Transverse colon (tissue), 4 donors: Measurements from ENCODE around the gene RALGPS1. TPM values are rescaled to one million over a fixed set of nuclear protein-coding genes. Genes with fewer than 3 reads are reported as not detected.

ENCODE experiments used
- DNase-seq: peaks from one replicate; pipeline ENCODE4 v3.0.0-alpha.2; 2019
- H3K27ac ChIP-seq, 4 donors: fragments of 200-600 bp; sonication (generic); 2 replicates each; pipeline ENCODE4 v1.5.1; 2016 to 2018; ENCODE audit warnings: inconsistent platforms in 4 of 4
- H3K27me3 ChIP-seq: fragments of 200-600 bp; sonication (generic); 2 replicates; pipeline ENCODE4 v1.5.1; 2017; ENCODE audit warnings: inconsistent platforms
- H3K36me3 ChIP-seq, 4 donors: fragments of 200-600 bp; sonication (generic); 2 replicates each; pipeline ENCODE4 v1.5.1; 2017 to 2019; ENCODE audit warnings: inconsistent platforms in 4 of 4
- H3K4me1 ChIP-seq, 4 donors: fragments of 200-600 bp; sonication (generic); 2 replicates each; pipeline ENCODE4 v1.5.1; 2017 to 2020; ENCODE audit warnings: inconsistent platforms in 4 of 4
- H3K4me3 ChIP-seq, 4 donors: fragments of 200-600 bp; sonication (generic); 1 replicate in 1 of 4; 2 replicates in 3 of 4; pipeline versions ENCODE4 v1.5.1 to v1.6.1; 2017 to 2019; ENCODE audit warnings: inconsistent platforms in 4 of 4
- H3K9me3 ChIP-seq, 2 donors: fragments of 200-600 bp; sonication (generic); 2 replicates each; pipeline ENCODE4 v1.5.1; 2017 to 2019; ENCODE audit warnings: inconsistent platforms in 2 of 2
- EP300 ChIP-seq: sonication (generic); formaldehyde crosslinking; IDR thresholded peaks from one replicate; pipeline ENCODE4 v1.6.1; 2017; ENCODE audit warnings: antibody characterized with exemption, low read depth
- POLR2A ChIP-seq: fragments of 450-650 bp; IDR thresholded peaks from one replicate; pipeline ENCODE4 v1.6.1; 2016; ENCODE audit warnings: antibody characterized with exemption, mild to moderate bottlenecking, moderate library complexity
- POLR2AphosphoS5 ChIP-seq, 3 donors: sonication (generic); formaldehyde crosslinking; IDR thresholded peaks; one replicate each; pipeline ENCODE4 v1.6.1; 2016; ENCODE audit warnings: antibody characterized with exemption in 3 of 3
- WGBS, 2 donors: methylation state at CpG; one replicate each; pipeline ENCODE4 v1.1.5; 2018; ENCODE audit warnings: low coverage in 1 of 2; 5-methylcytosine and 5-hydroxymethylcytosine counted together
- in situ Hi-C, 4 donors: fragments of 200-750 bp; cut with MboI; loops; one replicate each; pipeline versions ENCODE4 v1.15.0 to v1.15.1; 2017; ENCODE audit warnings: low sequenced_read_pairs in 3 of 4, low pct_ligation_motif_present in 1 of 4, low pct_unique_long_range_greater_than_20kb in 1 of 4
- intact Hi-C: fragments of 100-400 bp; cut with DNase I; formaldehyde crosslinking; loops from one replicate; pipeline ENCODE4 v1.15.1; 2023; ENCODE audit warnings: low total_unique reads
- total RNA-seq, 4 donors: library from RNA; depleted of rRNA; stranded (reverse); fragments of >200 nt; gene quantifications; one replicate each; pipeline ENCODE4 v1.1.0, GENCODE V29; 2016
- TF ChIP-seq, protein P1 (sequence below), 5 experiments: fragments of 200-600 bp in 3 of 5; fragments of 450-650 bp in 2 of 5; sonication (generic) in 3 of 5; IDR thresholded peaks; 1 replicate in 2 of 5; 2 replicates in 3 of 5; pipeline ENCODE4 v1.5.1; 2016 to 2017; ENCODE audit warnings: antibody characterized with exemption in 5 of 5, inconsistent platforms in 3 of 5, mild to moderate bottlenecking in 2 of 5, moderate library complexity in 1 of 5

The RALGPS1 gene
- total RNA-seq, 4 donors from 2014 or later = 46.0 to 119 (median 87.6) TPM

DNA sequence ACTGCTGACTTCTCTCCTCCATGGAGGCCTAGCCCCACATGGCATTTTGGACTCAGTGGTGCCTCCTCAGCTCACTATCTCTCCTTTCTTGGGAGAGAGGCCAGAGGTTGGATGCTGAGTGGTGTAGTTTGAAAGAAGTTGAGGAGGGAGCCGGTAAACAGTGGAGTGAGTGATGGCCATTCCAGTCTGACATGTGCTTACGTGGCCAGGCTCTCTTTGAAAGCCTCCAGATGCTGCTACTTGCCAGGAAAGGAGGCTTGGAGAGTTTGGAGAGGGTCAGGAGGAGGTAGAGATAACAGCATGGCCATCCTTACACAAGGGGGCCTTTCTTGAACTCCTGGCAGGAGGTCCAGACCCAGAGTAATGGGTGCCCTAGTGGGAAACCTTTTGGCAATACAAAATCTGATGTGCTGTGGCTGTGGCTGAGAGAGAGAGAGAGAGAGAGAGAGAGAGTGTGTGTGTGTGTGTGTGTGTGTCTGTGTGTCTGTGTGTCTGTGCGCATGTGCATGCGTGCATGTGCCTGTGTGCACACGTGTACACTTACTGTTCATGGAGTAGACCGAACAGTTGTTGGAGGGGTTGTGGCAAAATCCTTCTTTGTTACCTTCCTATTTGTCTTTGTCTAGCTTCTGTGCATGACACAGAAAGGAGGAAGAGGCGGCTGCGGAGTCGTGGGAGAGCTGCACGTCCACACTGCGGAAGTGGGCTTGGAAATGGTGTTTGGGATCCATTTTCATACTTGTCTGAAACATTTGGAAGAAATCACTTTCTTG is 37.8 kb downstream of the RALGPS1 start:
- no peaks in the 10 kb centered on the region for H3K27me3 ChIP-seq
- 69 to 79% methylated on average over 4 to 11 of the region's 11 CpGs for WGBS, 2 donors
- no peaks in the 10 kb centered on the region for H3K9me3 ChIP-seq
- peak overlapping the region in 2 of 4 donors; percentile 26 to 70 for H3K27ac ChIP-seq
- no peaks in the 10 kb centered on the region for H3K36me3 ChIP-seq
- intact Hi-C loops = no loop called here
- in situ Hi-C loops = no loop called here
- no peak overlapping the region for H3K4me3 ChIP-seq
- peaks cover 0 to 1% (median 0%) of the 10 kb centered on the region in 4 donors for H3K4me1 ChIP-seq
- TF ChIP-seq POLR2AphosphoS5 (IDR thresholded peaks at IDR 0.05) = peak in 2 of 3 donors; percentile 14 to 25
- TF ChIP-seq, protein P1, sequence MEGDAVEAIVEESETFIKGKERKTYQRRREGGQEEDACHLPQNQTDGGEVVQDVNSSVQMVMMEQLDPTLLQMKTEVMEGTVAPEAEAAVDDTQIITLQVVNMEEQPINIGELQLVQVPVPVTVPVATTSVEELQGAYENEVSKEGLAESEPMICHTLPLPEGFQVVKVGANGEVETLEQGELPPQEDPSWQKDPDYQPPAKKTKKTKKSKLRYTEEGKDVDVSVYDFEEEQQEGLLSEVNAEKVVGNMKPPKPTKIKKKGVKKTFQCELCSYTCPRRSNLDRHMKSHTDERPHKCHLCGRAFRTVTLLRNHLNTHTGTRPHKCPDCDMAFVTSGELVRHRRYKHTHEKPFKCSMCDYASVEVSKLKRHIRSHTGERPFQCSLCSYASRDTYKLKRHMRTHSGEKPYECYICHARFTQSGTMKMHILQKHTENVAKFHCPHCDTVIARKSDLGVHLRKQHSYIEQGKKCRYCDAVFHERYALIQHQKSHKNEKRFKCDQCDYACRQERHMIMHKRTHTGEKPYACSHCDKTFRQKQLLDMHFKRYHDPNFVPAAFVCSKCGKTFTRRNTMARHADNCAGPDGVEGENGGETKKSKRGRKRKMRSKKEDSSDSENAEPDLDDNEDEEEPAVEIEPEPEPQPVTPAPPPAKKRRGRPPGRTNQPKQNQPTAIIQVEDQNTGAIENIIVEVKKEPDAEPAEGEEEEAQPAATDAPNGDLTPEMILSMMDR (IDR thresholded peaks at IDR 0.05) = no peak
- no peak for DNase-seq

DNA sequence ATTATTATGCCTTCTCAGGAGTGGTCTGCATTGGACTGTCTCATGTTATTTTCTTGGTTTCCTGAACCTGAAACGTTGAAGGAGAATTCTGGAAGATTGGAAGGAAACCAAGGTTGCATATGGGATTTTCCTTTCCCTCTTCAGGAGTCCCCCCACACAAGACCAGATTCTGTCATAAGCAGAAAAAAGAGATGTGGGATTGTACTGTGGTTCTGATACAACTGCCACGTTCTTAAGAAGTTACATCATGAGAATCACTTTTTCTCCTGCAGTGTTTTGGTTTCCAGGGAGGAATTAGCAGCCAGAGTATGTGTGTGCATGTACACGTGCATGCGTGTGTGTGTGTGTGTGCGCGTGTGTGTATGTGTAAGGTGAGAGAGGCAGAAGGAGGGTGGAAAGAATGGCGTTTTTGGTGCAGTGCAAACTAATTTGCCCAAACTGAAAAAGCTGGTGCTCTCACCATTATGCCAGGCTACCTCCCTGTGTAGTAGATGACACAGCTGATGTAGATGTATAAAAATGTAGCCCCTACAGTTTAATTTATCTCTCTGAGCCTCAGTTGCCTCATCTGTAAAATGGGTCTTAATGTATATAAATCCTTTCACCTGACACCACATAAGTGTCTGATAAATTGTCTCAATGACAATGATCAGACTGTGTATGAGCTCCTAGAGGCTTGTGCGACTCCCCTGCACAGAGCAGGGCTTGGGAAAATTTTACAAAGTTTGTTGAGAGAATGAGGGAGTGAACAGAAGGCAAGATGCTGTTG is 38.6 kb downstream of the RALGPS1 start:
- intact Hi-C loops (no loop called here), in situ Hi-C loops (no loop called here)
- 73 to 83% methylated on average over 6 to 8 of the region's 8 CpGs for WGBS, 2 donors
- Histone ChIP-seq H3K9me3 (no peaks in the 10 kb centered on the region), H3K27ac (peak overlapping the region in 2 of 4 donors; percentile 9 to 70), H3K4me1 (peaks cover 0 to 5% (median 2%) of the 10 kb centered on the region in 4 donors), H3K36me3 (no peaks in the 10 kb centered on the region), H3K27me3 (no peaks in the 10 kb centered on the region), H3K4me3 (no peak overlapping the region)
- no peak for DNase-seq
- TF ChIP-seq, protein P1 (IDR thresholded peaks at IDR 0.05) = no peak
- TF ChIP-seq POLR2A (no peak), EP300 (no peak), POLR2AphosphoS5 (IDR thresholded peaks at IDR 0.05) (no peak)

DNA sequence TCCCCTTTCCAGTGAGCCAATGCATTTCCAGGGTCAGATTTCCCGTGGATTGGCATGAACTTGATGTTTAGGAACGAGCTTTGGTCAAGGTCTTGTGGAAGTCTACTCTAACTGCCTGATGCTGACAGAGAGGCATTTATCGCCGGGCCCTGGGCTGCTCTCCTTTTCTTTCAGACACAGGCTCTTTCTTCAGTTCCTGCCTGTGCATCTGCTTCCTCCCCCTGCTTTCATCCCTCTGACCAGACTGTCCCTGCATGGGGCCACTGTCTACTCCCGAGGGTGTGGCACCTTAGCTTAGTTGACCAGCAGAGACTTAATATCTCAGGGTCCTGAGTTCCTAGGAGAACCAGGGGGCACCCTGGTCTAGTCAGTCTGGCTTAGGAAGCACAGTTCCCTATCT is 41.2 kb downstream of the RALGPS1 start:
- in situ Hi-C loops (no loop called here), intact Hi-C loops (no loop called here)
- H3K36me3 ChIP-seq = no peaks in the 10 kb centered on the region
- H3K9me3 ChIP-seq = no peaks in the 10 kb centered on the region
- peaks cover 0 to 12% (median 7%) of the 10 kb centered on the region in 4 donors for H3K4me1 ChIP-seq
- no peak for DNase-seq
- H3K4me3 ChIP-seq = no peak overlapping the region
- 86% methylated on average over 5 of the region's 5 CpGs; no CpG with 5 or more reads in 1 of the 2 donors for WGBS, 2 donors
- no peaks in the 10 kb centered on the region for H3K27me3 ChIP-seq
- no peak for TF ChIP-seq POLR2A
- no peak for TF ChIP-seq POLR2AphosphoS5 (IDR thresholded peaks at IDR 0.05)
- no peak for TF ChIP-seq EP300
- no peak overlapping the region for H3K27ac ChIP-seq

DNA sequence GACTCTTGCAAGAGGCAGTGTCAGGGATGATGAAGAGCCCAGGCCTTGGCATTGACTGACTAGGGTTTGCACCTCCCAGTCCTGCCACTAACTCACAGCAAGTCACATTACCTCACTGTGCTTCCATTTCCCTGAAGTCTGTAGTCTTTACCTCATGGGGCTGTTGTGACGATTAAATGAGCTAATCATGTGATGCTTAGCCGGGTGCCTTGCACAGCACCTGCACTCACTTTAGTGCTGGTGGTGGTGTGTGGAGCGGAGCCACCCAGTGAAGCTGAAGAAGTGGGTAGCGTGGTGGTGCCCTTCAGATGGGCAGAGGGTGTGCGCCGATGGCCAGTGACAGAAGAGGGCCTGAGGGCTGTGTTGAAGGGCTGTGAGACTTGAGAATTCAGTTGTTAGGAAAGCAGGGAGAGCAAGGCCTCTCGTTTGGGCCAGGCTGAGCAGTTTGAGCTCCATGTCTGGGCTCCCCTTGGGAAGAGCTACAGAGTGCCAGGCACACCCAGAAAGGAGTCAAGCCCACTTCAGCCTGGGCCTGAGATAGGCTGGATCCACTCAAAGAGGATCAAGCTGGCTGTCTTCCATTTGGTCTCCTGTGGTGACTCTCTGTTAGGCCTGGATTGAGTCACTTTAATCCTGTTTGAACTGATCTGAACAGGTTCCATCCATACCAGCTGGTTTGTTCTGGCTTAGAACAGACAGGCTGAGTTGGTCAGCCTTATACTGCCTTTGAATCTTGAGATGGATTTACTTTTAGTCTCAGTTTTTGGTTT is 42.5 kb downstream of the RALGPS1 start:
- TF ChIP-seq EP300 (no peak), POLR2AphosphoS5 (IDR thresholded peaks at IDR 0.05) (peak in 1 of 3 donors; percentile 8), POLR2A (no peak)
- TF ChIP-seq, protein P1 (IDR thresholded peaks at IDR 0.05) = no peak
- 86 to 90% methylated on average over 4 to 7 of the region's 7 CpGs for WGBS, 2 donors
- Histone ChIP-seq H3K4me1 (peaks cover 0 to 12% (median 7%) of the 10 kb centered on the region in 4 donors), H3K27me3 (no peaks in the 10 kb centered on the region), H3K4me3 (no peak overlapping the region), H3K27ac (peak overlapping the region; percentile 9 to 57 (median 39)), H3K9me3 (no peaks in the 10 kb centered on the region), H3K36me3 (no peaks in the 10 kb centered on the region)
- intact Hi-C loops (no loop called here), in situ Hi-C loops (no loop called here)
- DNase-seq = no peak
